ENCODE results near the gene SLC5A3. TPM values are rescaled to one million over a fixed set of nuclear protein-coding genes. Genes with fewer than 3 reads are reported as not detected.
A peak's percentile ranks its signal among the peaks of the same experiment; 100 is the strongest.

SLC5A3 gene
- total and polyA plus RNA-seq, 10 donors: 1.1 to 22.3 (median 10.5) TPM

- peak overlapping the region in 6 of 8 donors; percentile 20 to 93 (median 88) for H3K27ac ChIP-seq
- H3K4me1 ChIP-seq: peaks cover 22 to 63% (median 55%) of the 10 kb centered on the region in 6 donors
- H3K36me3 ChIP-seq: no peaks in the 10 kb centered on the region
- no peaks in the 10 kb centered on the region for H3K27me3 ChIP-seq (replicated peaks in 1 of 7)
- H3K9me3 ChIP-seq: no peaks in the 10 kb centered on the region
- intact Hi-C loops (cut with DNase I; ENCODE audit: low total_unique reads): no loop called here
- 36 to 41% (median 39%) methylated on average over 32 of the region's 32 CpGs for WGBS, 5 donors
- no peak for DNase-seq
- H3K4me3 ChIP-seq: peak overlapping the region; percentile 57 to 97 (median 90)
- TF ChIP-seq POLR2A (IDR thresholded peaks at IDR 0.05): no peak
These were observed 1.1 kb downstream of the SLC5A3 start for GRCh38 chr21:34074283-34075090.

GRCh38 chr21:34075091-34075425 lies 1.7 kb downstream of the SLC5A3 start:
- WGBS, 5 donors: 79 to 90% (median 81%) methylated on average over 2 of the region's 2 CpGs
- TF ChIP-seq POLR2A (IDR thresholded peaks at IDR 0.05) (no peak), CTCF (IDR thresholded peaks at IDR 0.05 in 8 of 11, conservative IDR thresholded peaks at IDR 0.05 in 3 of 11) (no peak), POLR2AphosphoS5 (IDR thresholded peaks at IDR 0.05) (no peak)
- no peak overlapping the region for H3K27ac ChIP-seq
- DNase-seq: no peak
- H3K4me3 ChIP-seq: peak overlapping the region in 6 of 8 donors; percentile 57 to 97 (median 90)
- peaks cover 22 to 69% (median 60%) of the 10 kb centered on the region in 6 donors for H3K4me1 ChIP-seq
- H3K9me3 ChIP-seq: no peaks in the 10 kb centered on the region
- intact Hi-C loops (cut with DNase I; ENCODE audit: low total_unique reads): no loop called here
- H3K27me3 ChIP-seq (replicated peaks in 1 of 7): no peaks in the 10 kb centered on the region
- H3K36me3 ChIP-seq: no peaks in the 10 kb centered on the region

- 60 to 81% (median 66%) methylated on average over 9 of the region's 9 CpGs for WGBS, 5 donors
- no peak for DNase-seq
These were observed 2.6 kb downstream of the SLC5A3 start for GRCh38 chr21:34075760-34076660.

GRCh38 chr21:34076835-34077234 lies 3.5 kb downstream of the SLC5A3 start:
- Histone ChIP-seq H3K4me3 (no peak overlapping the region), H3K27ac (no peak overlapping the region), H3K27me3 (replicated peaks in 1 of 7) (no peaks in the 10 kb centered on the region), H3K9me3 (no peaks in the 10 kb centered on the region), H3K4me1 (peaks cover 22 to 80% (median 64%) of the 10 kb centered on the region in 6 donors), H3K36me3 (no peaks in the 10 kb centered on the region)
- no peak for TF ChIP-seq CTCF (IDR thresholded peaks at IDR 0.05 in 8 of 11, conservative IDR thresholded peaks at IDR 0.05 in 3 of 11)
- no peak for TF ChIP-seq POLR2AphosphoS5 (IDR thresholded peaks at IDR 0.05)
- no peak for TF ChIP-seq POLR2A (IDR thresholded peaks at IDR 0.05)
- intact Hi-C loops (cut with DNase I; ENCODE audit: low total_unique reads): no loop called here
- WGBS, 5 donors: 95 to 100% (median 96%) methylated on average over 1 of the region's 1 CpG
- DNase-seq: no peak

More at GRCh38 chr21:34075760-34076660, 2.6 kb downstream of the SLC5A3 start:
- TF ChIP-seq POLR2AphosphoS5 (IDR thresholded peaks at IDR 0.05) (no peak), CTCF (IDR thresholded peaks at IDR 0.05 in 8 of 11, conservative IDR thresholded peaks at IDR 0.05 in 3 of 11) (no peak), POLR2A (IDR thresholded peaks at IDR 0.05) (no peak)
- intact Hi-C loops (cut with DNase I; ENCODE audit: low total_unique reads): no loop called here
- H3K36me3 ChIP-seq: no peaks in the 10 kb centered on the region
- H3K9me3 ChIP-seq: no peaks in the 10 kb centered on the region
- H3K4me1 ChIP-seq: peaks cover 22 to 78% (median 64%) of the 10 kb centered on the region in 6 donors
- H3K27ac ChIP-seq: no peak overlapping the region
- H3K4me3 ChIP-seq: no peak overlapping the region
- H3K27me3 ChIP-seq (replicated peaks in 1 of 7): no peaks in the 10 kb centered on the region
